RPMI7951 (cell line): ENCODE measurements around the gene AP2A2. TPM values are rescaled to one million over a fixed set of nuclear protein-coding genes. Genes with fewer than 3 reads are reported as not detected.

Experiments
- DNase-seq: peaks from one replicate; pipeline ENCODE4 v3.0.0-alpha.2; 2012; ENCODE audit warnings: low read depth
- total RNA-seq: library from RNA; depleted of rRNA; stranded (reverse); fragments of >200 nt; shearing (Covaris generic); gene quantifications from 2 replicates; pipeline ENCODE4 v1.2.3, GENCODE V29; 2014

Gene AP2A2
- total RNA-seq, 1 experiment from 2014 or later, result 28.4 TPM

GRCh38 chr11:898540-899190 is 27.0 kb upstream of the AP2A2 start:
- no peak for DNase-seq

- no peak for DNase-seq
Observed at GRCh38 chr11:899724-900123, 25.9 kb upstream of the AP2A2 start.

GRCh38 chr11:900545-900944 is 25.1 kb upstream of the AP2A2 start:
- no peak for DNase-seq

GRCh38 chr11:901452-902061 is 24.1 kb upstream of the AP2A2 start:
- no peak for DNase-seq

GRCh38 chr11:904380-904779 is 21.3 kb upstream of the AP2A2 start:
- no peak for DNase-seq

GRCh38 chr11:905952-906351 is 19.7 kb upstream of the AP2A2 start:
- no peak for DNase-seq

GRCh38 chr11:907668-908067 is 18.0 kb upstream of the AP2A2 start:
- DNase-seq, result no peak

- DNase-seq, result peak; percentile 50
Observed at GRCh38 chr11:908273-908672, 17.4 kb upstream of the AP2A2 start.

- no peak for DNase-seq
Observed at GRCh38 chr11:909406-909805, 16.3 kb upstream of the AP2A2 start.

GRCh38 chr11:910044-910588 is 15.6 kb upstream of the AP2A2 start:
- no peak for DNase-seq

- DNase-seq, result peak; percentile 77
Observed at GRCh38 chr11:910589-911030, 15.1 kb upstream of the AP2A2 start, which contains the start of gene CHID1. Gene CHID1 (minus strand): TSS chr11:910810. CDS start chr11:904816, 5,994 bp downstream.

GRCh38 chr11:911031-911889 is 14.4 kb upstream of the AP2A2 start:
- DNase-seq, result peak; percentile 67

GRCh38 chr11:911890-912219 is 13.8 kb upstream of the AP2A2 start:
- no peak for DNase-seq

- no peak for DNase-seq
Observed at GRCh38 chr11:912266-912665, 13.4 kb upstream of the AP2A2 start.

- no peak for DNase-seq
Observed at GRCh38 chr11:913043-913442, 12.6 kb upstream of the AP2A2 start.

GRCh38 chr11:914204-914603 is 11.5 kb upstream of the AP2A2 start:
- DNase-seq, result no peak

GRCh38 chr11:914747-915501 is 10.7 kb upstream of the AP2A2 start:
- DNase-seq, result no peak

- no peak for DNase-seq
Observed at GRCh38 chr11:917426-917825, 8.2 kb upstream of the AP2A2 start.

- DNase-seq, result no peak
Observed at GRCh38 chr11:921921-922678, 3.6 kb upstream of the AP2A2 start.

GRCh38 chr11:923691-924405 is 1.8 kb upstream of the AP2A2 start:
- no peak for DNase-seq
